ENCODE data around the gene UBXN6.

Gene UBXN6

GRCh38 chr19:4456843-4457653 lies 546 bp downstream of the UBXN6 start:
- DNase-seq (ENCODE audit: low spot score), result peak; percentile 71

- peak; percentile 43 for DNase-seq (ENCODE audit: low spot score)
Observed at GRCh38 chr19:4456476-4456842, 1.1 kb downstream of the UBXN6 start.

- no peak for DNase-seq (ENCODE audit: low spot score)
Observed at GRCh38 chr19:4455719-4456475, 1.7 kb downstream of the UBXN6 start.

- no peak for DNase-seq (ENCODE audit: low spot score)
Observed at GRCh38 chr19:4454747-4455718, 2.6 kb downstream of the UBXN6 start.

GRCh38 chr19:4453232-4454179 lies 4.1 kb downstream of the UBXN6 start:
- no peak for DNase-seq (ENCODE audit: low spot score)

- no peak for DNase-seq (ENCODE audit: low spot score)
Observed at GRCh38 chr19:4452230-4452990, 5.2 kb downstream of the UBXN6 start.

GRCh38 chr19:4449639-4450028 lies 8.0 kb downstream of the UBXN6 start:
- no peak for DNase-seq (ENCODE audit: low spot score)

GRCh38 chr19:4449022-4449638 lies 8.5 kb downstream of the UBXN6 start:
- no peak for DNase-seq (ENCODE audit: low spot score)

GRCh38 chr19:4448147-4448985 lies 9.2 kb downstream of the UBXN6 start:
- no peak for DNase-seq (ENCODE audit: low spot score)

GRCh38 chr19:4447327-4448146 lies 10.1 kb downstream of the UBXN6 start:
- DNase-seq (ENCODE audit: low spot score), result no peak

GRCh38 chr19:4446704-4447200 lies 10.8 kb downstream of the UBXN6 start:
- no peak for DNase-seq (ENCODE audit: low spot score)

- DNase-seq (ENCODE audit: low spot score), result no peak
Observed at GRCh38 chr19:4445963-4446703, 11.5 kb downstream of the UBXN6 start.

GRCh38 chr19:4444765-4445741 lies 12.5 kb downstream of the UBXN6 start:
- DNase-seq (ENCODE audit: low spot score), result no peak

- no peak for DNase-seq (ENCODE audit: low spot score)
Observed at GRCh38 chr19:4443966-4444764, 13.4 kb downstream of the UBXN6 start.

- no peak for DNase-seq (ENCODE audit: low spot score)
Observed at GRCh38 chr19:4443188-4443587, 14.4 kb downstream of the UBXN6 start.
